Measurements from ENCODE around the gene TMEM131L.

TMEM131L gene

GRCh38 chr4:153479101-153479500, 12.9 kb downstream of the TMEM131L start:
- no peak for DNase-seq (ENCODE audit: low spot score)

- no peak for DNase-seq (ENCODE audit: low spot score)
Measured at GRCh38 chr4:153480704-153481103, 14.5 kb downstream of the TMEM131L start.

GRCh38 chr4:153481478-153481877, 15.3 kb downstream of the TMEM131L start:
- DNase-seq (ENCODE audit: low spot score) = no peak

- no peak for DNase-seq (ENCODE audit: low spot score)
Measured at GRCh38 chr4:153483432-153484418, 17.6 kb downstream of the TMEM131L start.

- DNase-seq (ENCODE audit: low spot score) = no peak
Measured at GRCh38 chr4:153485359-153485758, 19.2 kb downstream of the TMEM131L start.

GRCh38 chr4:153485860-153486259, 19.7 kb downstream of the TMEM131L start:
- DNase-seq (ENCODE audit: low spot score) = no peak

GRCh38 chr4:153486281-153487151, 20.4 kb downstream of the TMEM131L start:
- DNase-seq (ENCODE audit: low spot score) = peak; percentile 84

GRCh38 chr4:153488006-153488891, 22.1 kb downstream of the TMEM131L start:
- no peak for DNase-seq (ENCODE audit: low spot score)

- DNase-seq (ENCODE audit: low spot score) = peak; percentile 86
Measured at GRCh38 chr4:153489856-153490558, 23.8 kb downstream of the TMEM131L start.

- no peak for DNase-seq (ENCODE audit: low spot score)
Measured at GRCh38 chr4:153490985-153491483, 24.9 kb downstream of the TMEM131L start.

- no peak for DNase-seq (ENCODE audit: low spot score)
Measured at GRCh38 chr4:153494562-153494961, 28.4 kb downstream of the TMEM131L start.

GRCh38 chr4:153495480-153496193, 29.5 kb downstream of the TMEM131L start:
- no peak for DNase-seq (ENCODE audit: low spot score)

GRCh38 chr4:153497091-153497531, 31.0 kb downstream of the TMEM131L start:
- no peak for DNase-seq (ENCODE audit: low spot score)

GRCh38 chr4:153497988-153498967, 32.1 kb downstream of the TMEM131L start:
- no peak for DNase-seq (ENCODE audit: low spot score)

GRCh38 chr4:153499005-153499404, 32.8 kb downstream of the TMEM131L start:
- DNase-seq (ENCODE audit: low spot score) = no peak

GRCh38 chr4:153501578-153501977, 35.4 kb downstream of the TMEM131L start:
- DNase-seq (ENCODE audit: low spot score) = no peak

GRCh38 chr4:153502584-153502983, 36.4 kb downstream of the TMEM131L start:
- no peak for DNase-seq (ENCODE audit: low spot score)

GRCh38 chr4:153506341-153507309, 40.5 kb downstream of the TMEM131L start:
- no peak for DNase-seq (ENCODE audit: low spot score)
